Caco-2 (cell line): ENCODE data around the gene SENP1. TPM values are rescaled to one million over a fixed set of nuclear protein-coding genes. Genes with fewer than 3 reads are reported as not detected.

ENCODE experiments used
- BruUV-seq: library from RNA; stranded (reverse); fragments of 400-500 nt; replicated peaks from 2 replicates; lab custom pipeline; 2021; lab: Mats Ljungman, UMichigan
- CTCF ChIA-PET: fragments of 300-600 bp; sonication (Branson Sonifier 250); formaldehyde crosslinking; loops from one replicate; lab custom pipeline; 2022; ENCODE audit warnings: antibody characterized with exemption; lab: Charles Lee
- POLR2A ChIA-PET: fragments of 300-600 bp; sonication (Branson Sonifier 250); formaldehyde crosslinking; loops from one replicate; lab custom pipeline; 2022; ENCODE audit warnings: antibody characterized with exemption; lab: Charles Lee
- DNase-seq, 2 experiments: peaks; one replicate each; pipeline versions ENCODE4 v3.0.0 to v3.0.0-alpha.2; 2020 to 2022
- H3K27me3 ChIP-seq: replicated peaks from 2 replicates; pipeline ENCODE4 v1.6.0; 2011; ENCODE audit warnings: low read length; ENCODE audit not compliant: control insufficient read depth, insufficient read depth
- H3K36me3 ChIP-seq: 2 replicates; pipeline ENCODE4 v1.5.1; 2011; ENCODE audit warnings: low read length; ENCODE audit not compliant: control insufficient read depth, insufficient read depth
- H3K4me1 ChIP-seq: fragments of 250-450 bp; sonication (Bioruptor Pico); 2 replicates; pipeline ENCODE4 v1.5.1; 2020; ENCODE audit warnings: mild to moderate bottlenecking
- H3K4me3 ChIP-seq: 2 replicates; pipeline ENCODE4 v1.5.1; 2011; ENCODE audit warnings: low read depth, mild to moderate bottlenecking, control low read depth, low read length
- H3K9me3 ChIP-seq: fragments of 250-450 bp; sonication (Bioruptor Pico); 2 replicates; pipeline ENCODE4 v1.5.1; 2020; ENCODE audit warnings: mild to moderate bottlenecking, moderate library complexity
- H3K27ac Mint-ChIP-seq: one replicate; pipeline ENCODE4 v1.8.0; 2022; ENCODE audit warnings: mixed read lengths; ENCODE audit not compliant: unreplicated experiment
- H3K27me3 Mint-ChIP-seq: one replicate; pipeline ENCODE4 v1.8.0; 2022; ENCODE audit warnings: mixed read lengths; ENCODE audit not compliant: insufficient read depth, unreplicated experiment
- H3K36me3 Mint-ChIP-seq: one replicate; pipeline ENCODE4 v1.8.0; 2022; ENCODE audit warnings: mild to moderate bottlenecking, mixed read lengths; ENCODE audit not compliant: insufficient read depth, unreplicated experiment
- H3K4me1 Mint-ChIP-seq: one replicate; pipeline ENCODE4 v1.8.0; 2022; ENCODE audit warnings: low read depth, mixed read lengths; ENCODE audit not compliant: unreplicated experiment
- H3K4me3 Mint-ChIP-seq: one replicate; pipeline ENCODE4 v1.8.0; 2022; ENCODE audit warnings: mild to moderate bottlenecking, moderate library complexity, mixed read lengths; ENCODE audit not compliant: unreplicated experiment
- H3K9me3 Mint-ChIP-seq: one replicate; pipeline ENCODE4 v1.8.0; 2022; ENCODE audit warnings: mixed read lengths; ENCODE audit not compliant: unreplicated experiment
- intact Hi-C: fragments of 100-400 bp; cut with micrococcal nuclease; formaldehyde crosslinking; loops from one replicate; pipeline ENCODE4 v1.10.0; 2022; ENCODE audit not compliant: unreplicated experiment
- total RNA-seq: library from RNA; stranded (reverse); gene quantifications from 2 replicates; pipeline ENCODE4 v1.2.3, GENCODE V29; 2022
- TF ChIP-seq, protein P1 (sequence below), 2 experiments: fragments of 200-600 bp in 1 of 2; IDR thresholded peaks; 1 replicate in 1 of 2; 2 replicates in 1 of 2; pipeline versions ENCODE4 v1.5.1 to v1.8.0; 2011 to 2022; ENCODE audit warnings: antibody characterized with exemption in 1 of 2, control low read depth in 1 of 2, inconsistent platforms in 1 of 2, low read depth in 1 of 2, low read length in 1 of 2, mild to moderate bottlenecking in 1 of 2, moderate library complexity in 1 of 2; ENCODE audit not compliant: insufficient read depth in 1 of 2, severe bottlenecking in 1 of 2, unreplicated experiment in 1 of 2

SENP1 gene
- total RNA-seq, 1 experiment from 2014 or later, result 40.4 TPM

DNA sequence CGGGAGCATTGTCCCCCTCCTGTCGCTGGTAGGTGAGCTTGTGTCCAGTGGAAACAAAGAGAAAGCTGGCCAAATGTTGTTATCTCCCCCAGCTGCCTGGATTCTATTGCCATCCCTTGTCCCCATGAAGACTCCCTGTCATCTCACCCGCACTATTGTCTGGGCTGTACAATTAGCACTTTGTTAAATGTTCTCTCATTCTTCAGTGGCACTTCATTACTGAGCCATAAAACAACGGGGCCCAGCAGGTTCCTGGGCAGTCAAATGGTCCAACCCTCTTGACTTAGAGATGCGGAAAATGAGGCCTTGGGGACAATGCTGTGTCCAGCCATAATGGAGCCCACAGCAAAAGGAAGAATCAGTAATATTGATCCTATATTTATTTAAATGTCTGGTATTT lies 88.4 kb downstream of the SENP1 start:
- intact Hi-C loops, result no loop called here
- no TSS peak for BruUV-seq
- no peak overlapping the region for H3K4me3 Mint-ChIP-seq
- no peaks in the 10 kb centered on the region for H3K9me3 Mint-ChIP-seq
- no peaks in the 10 kb centered on the region for H3K27me3 Mint-ChIP-seq
- H3K27ac Mint-ChIP-seq, result no peak overlapping the region
- no peaks in the 10 kb centered on the region for H3K36me3 ChIP-seq
- no peaks in the 10 kb centered on the region for H3K9me3 ChIP-seq
- TF ChIP-seq, protein P1, sequence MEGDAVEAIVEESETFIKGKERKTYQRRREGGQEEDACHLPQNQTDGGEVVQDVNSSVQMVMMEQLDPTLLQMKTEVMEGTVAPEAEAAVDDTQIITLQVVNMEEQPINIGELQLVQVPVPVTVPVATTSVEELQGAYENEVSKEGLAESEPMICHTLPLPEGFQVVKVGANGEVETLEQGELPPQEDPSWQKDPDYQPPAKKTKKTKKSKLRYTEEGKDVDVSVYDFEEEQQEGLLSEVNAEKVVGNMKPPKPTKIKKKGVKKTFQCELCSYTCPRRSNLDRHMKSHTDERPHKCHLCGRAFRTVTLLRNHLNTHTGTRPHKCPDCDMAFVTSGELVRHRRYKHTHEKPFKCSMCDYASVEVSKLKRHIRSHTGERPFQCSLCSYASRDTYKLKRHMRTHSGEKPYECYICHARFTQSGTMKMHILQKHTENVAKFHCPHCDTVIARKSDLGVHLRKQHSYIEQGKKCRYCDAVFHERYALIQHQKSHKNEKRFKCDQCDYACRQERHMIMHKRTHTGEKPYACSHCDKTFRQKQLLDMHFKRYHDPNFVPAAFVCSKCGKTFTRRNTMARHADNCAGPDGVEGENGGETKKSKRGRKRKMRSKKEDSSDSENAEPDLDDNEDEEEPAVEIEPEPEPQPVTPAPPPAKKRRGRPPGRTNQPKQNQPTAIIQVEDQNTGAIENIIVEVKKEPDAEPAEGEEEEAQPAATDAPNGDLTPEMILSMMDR (IDR thresholded peaks at IDR 0.05; ENCODE audit: insufficient read depth in 1 of 2, low read depth in 1 of 2, low read length in 1 of 2, severe bottlenecking in 1 of 2, unreplicated experiment in 1 of 2), result no peak
- ChIA-PET POLR2A (interaction anchor here (0.5 kb wide), 1 partner anchor 112 kb away, joined by 4 read pairs; the partner anchor contains the start of gene VDR), CTCF (interaction anchor here (1.0 to 1.4 kb wide), 2 partner anchors 15 to 46 kb away, joined by 3 to 7 read pairs; no protein-coding TSS in a partner anchor)
- H3K27me3 ChIP-seq, result no peaks in the 10 kb centered on the region
- peaks cover 38% of the 10 kb centered on the region for H3K4me1 ChIP-seq
- peaks cover 5% of the 10 kb centered on the region for H3K36me3 Mint-ChIP-seq
- no peak for DNase-seq
- H3K4me1 Mint-ChIP-seq, result peaks cover 46% of the 10 kb centered on the region
- H3K4me3 ChIP-seq, result no peak overlapping the region

DNA sequence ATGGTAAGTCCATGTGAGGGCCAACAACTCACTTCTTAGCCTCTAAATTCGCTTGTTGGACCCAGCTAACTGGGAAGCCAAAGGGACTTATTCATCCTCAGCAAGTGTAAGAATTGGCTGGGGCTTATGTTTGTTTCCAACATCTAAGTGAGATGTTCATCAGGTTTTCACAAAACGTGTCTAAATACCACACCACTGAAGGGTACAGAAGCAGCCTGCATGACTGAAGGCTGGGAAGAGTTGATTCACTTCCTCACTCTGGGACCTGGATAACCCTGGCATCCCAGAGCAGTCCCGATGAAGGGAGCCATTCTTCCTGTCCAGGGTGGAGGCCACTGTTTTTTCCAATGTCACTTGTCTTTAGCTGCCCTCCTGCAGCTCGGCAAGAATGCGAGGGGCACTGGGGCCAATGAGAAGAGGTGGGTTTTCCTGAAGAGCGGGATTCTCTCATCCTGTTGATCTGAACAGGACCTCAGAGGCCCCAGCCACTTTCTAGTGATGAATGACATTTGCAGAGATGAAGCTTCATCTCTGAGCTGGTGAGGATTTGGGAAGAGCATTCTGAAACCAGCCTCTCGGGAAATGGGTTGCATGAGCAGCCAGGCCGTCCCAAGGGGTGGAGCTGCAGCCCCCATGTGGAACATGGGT lies 89.4 kb downstream of the SENP1 start:
- intact Hi-C loops, result no loop called here
- no peak for DNase-seq

DNA sequence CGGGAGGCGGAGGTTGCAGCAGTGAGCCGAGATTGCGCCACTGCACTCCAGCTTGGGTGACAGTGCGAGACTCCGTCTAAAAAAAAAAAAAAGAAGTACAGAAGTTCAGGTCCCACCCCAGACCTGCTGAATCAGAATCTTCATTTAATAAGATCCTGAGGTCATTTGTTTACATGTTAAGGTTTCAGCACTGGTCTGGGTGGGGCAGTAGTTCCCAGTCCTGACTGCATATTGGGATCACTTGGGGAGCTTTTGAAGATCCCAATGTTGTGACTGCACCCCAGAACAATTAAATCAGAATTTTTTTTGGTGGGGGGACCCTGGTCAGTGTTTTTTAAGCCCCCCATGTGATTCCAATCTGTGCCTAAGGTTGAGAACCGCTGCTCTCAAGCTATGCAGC lies 89.9 kb downstream of the SENP1 start:
- Mint-ChIP-seq H3K9me3 (no peaks in the 10 kb centered on the region), H3K27me3 (no peaks in the 10 kb centered on the region), H3K27ac (no peak overlapping the region), H3K36me3 (no peaks in the 10 kb centered on the region), H3K4me3 (no peak overlapping the region), H3K4me1 (peaks cover 31% of the 10 kb centered on the region)
- Histone ChIP-seq H3K4me1 (peaks cover 23% of the 10 kb centered on the region), H3K27me3 (no peaks in the 10 kb centered on the region), H3K4me3 (no peak overlapping the region), H3K9me3 (no peaks in the 10 kb centered on the region), H3K36me3 (no peaks in the 10 kb centered on the region)
- ChIA-PET CTCF (interaction anchor here (0.9 to 1.3 kb wide), 2 partner anchors 14 to 21 kb away, joined by 4 to 5 read pairs; no protein-coding TSS in a partner anchor), POLR2A (no interaction called here)
- BruUV-seq, result no TSS peak
- TF ChIP-seq, protein P1 (IDR thresholded peaks at IDR 0.05; ENCODE audit: insufficient read depth in 1 of 2, low read depth in 1 of 2, low read length in 1 of 2, severe bottlenecking in 1 of 2, unreplicated experiment in 1 of 2), result no peak
- DNase-seq, result no peak
- intact Hi-C loops, result no loop called here

More for the DNA sequence above, 89.4 kb downstream of the SENP1 start:
- Mint-ChIP-seq H3K36me3 (no peaks in the 10 kb centered on the region), H3K27ac (no peak overlapping the region), H3K4me3 (no peak overlapping the region), H3K4me1 (peaks cover 36% of the 10 kb centered on the region), H3K27me3 (no peaks in the 10 kb centered on the region), H3K9me3 (no peaks in the 10 kb centered on the region)
- no peaks in the 10 kb centered on the region for H3K36me3 ChIP-seq
- POLR2A ChIA-PET, result interaction anchor here (0.5 kb wide), 1 partner anchor 14 kb away, joined by 3 read pairs; no protein-coding TSS in a partner anchor
- TF ChIP-seq, protein P1 (IDR thresholded peaks at IDR 0.05; ENCODE audit: insufficient read depth in 1 of 2, low read depth in 1 of 2, low read length in 1 of 2, severe bottlenecking in 1 of 2, unreplicated experiment in 1 of 2), result no peak
- H3K4me3 ChIP-seq, result no peak overlapping the region
- CTCF ChIA-PET, result interaction anchor here (0.7 to 1.4 kb wide), 3 partner anchors 14 to 116 kb away, joined by 3 to 7 read pairs (median 5); no protein-coding TSS in a partner anchor
- no TSS peak for BruUV-seq
- peaks cover 28% of the 10 kb centered on the region for H3K4me1 ChIP-seq
- no peaks in the 10 kb centered on the region for H3K9me3 ChIP-seq
- H3K27me3 ChIP-seq, result no peaks in the 10 kb centered on the region
